ENCODE results near the gene TTC32. TPM values are rescaled to one million over a fixed set of nuclear protein-coding genes. Genes with fewer than 3 reads are reported as not detected.

The TTC32 gene
- total and polyA plus RNA-seq, 2 experiments from 2014 or later = 23.0 to 36.3 TPM

- no peak for DNase-seq (ENCODE audit: low read depth in 1 of 2, low spot score in 1 of 2)
- TF ChIP-seq, protein P1, sequence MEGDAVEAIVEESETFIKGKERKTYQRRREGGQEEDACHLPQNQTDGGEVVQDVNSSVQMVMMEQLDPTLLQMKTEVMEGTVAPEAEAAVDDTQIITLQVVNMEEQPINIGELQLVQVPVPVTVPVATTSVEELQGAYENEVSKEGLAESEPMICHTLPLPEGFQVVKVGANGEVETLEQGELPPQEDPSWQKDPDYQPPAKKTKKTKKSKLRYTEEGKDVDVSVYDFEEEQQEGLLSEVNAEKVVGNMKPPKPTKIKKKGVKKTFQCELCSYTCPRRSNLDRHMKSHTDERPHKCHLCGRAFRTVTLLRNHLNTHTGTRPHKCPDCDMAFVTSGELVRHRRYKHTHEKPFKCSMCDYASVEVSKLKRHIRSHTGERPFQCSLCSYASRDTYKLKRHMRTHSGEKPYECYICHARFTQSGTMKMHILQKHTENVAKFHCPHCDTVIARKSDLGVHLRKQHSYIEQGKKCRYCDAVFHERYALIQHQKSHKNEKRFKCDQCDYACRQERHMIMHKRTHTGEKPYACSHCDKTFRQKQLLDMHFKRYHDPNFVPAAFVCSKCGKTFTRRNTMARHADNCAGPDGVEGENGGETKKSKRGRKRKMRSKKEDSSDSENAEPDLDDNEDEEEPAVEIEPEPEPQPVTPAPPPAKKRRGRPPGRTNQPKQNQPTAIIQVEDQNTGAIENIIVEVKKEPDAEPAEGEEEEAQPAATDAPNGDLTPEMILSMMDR (IDR thresholded peaks at IDR 0.05; ENCODE audit: low read depth, low read length) = no peak
- H3K36me3 ChIP-seq = no peaks in the 10 kb centered on the region
Observed at GRCh38 chr2:19870792-19871191, 31.0 kb downstream of the TTC32 start.

GRCh38 chr2:19868701-19869580, 32.8 kb downstream of the TTC32 start:
- peak overlapping the region; percentile 23 for H3K4me3 ChIP-seq
- H3K36me3 ChIP-seq = no peaks in the 10 kb centered on the region
- DNase-seq (ENCODE audit: low read depth in 1 of 2, low spot score in 1 of 2) = peak; percentile 56 to 66
- TF ChIP-seq, protein P1 (IDR thresholded peaks at IDR 0.05; ENCODE audit: low read depth, low read length) = no peak
- peaks cover 30% of the 10 kb centered on the region for H3K27me3 ChIP-seq
- H3K9me3 ChIP-seq (ENCODE audit: low read depth) = no peaks in the 10 kb centered on the region
- no peaks in the 10 kb centered on the region for H3K4me1 ChIP-seq (ENCODE audit: low read depth)
- no peak overlapping the region for H3K27ac ChIP-seq

More at GRCh38 chr2:19870792-19871191, 31.0 kb downstream of the TTC32 start:
- Histone ChIP-seq H3K4me3 (no peak overlapping the region), H3K27ac (no peak overlapping the region), H3K27me3 (peaks cover 30% of the 10 kb centered on the region), H3K9me3 (ENCODE audit: low read depth) (no peaks in the 10 kb centered on the region), H3K4me1 (ENCODE audit: low read depth) (no peaks in the 10 kb centered on the region)

- DNase-seq (ENCODE audit: low read depth in 1 of 2, low spot score in 1 of 2) = no peak
- TF ChIP-seq, protein P1 (IDR thresholded peaks at IDR 0.05; ENCODE audit: low read depth, low read length) = no peak
- Histone ChIP-seq H3K27ac (no peak overlapping the region), H3K36me3 (no peaks in the 10 kb centered on the region), H3K9me3 (ENCODE audit: low read depth) (no peaks in the 10 kb centered on the region), H3K27me3 (peaks cover 30% of the 10 kb centered on the region), H3K4me1 (ENCODE audit: low read depth) (no peaks in the 10 kb centered on the region), H3K4me3 (peak overlapping the region; percentile 23)
Observed at GRCh38 chr2:19868224-19868623, 33.6 kb downstream of the TTC32 start.

- no peak overlapping the region for H3K4me3 ChIP-seq
- no peak overlapping the region for H3K27ac ChIP-seq
- no peaks in the 10 kb centered on the region for H3K9me3 ChIP-seq (ENCODE audit: low read depth)
- H3K4me1 ChIP-seq (ENCODE audit: low read depth) = no peaks in the 10 kb centered on the region
- no peak for DNase-seq (ENCODE audit: low read depth in 1 of 2, low spot score in 1 of 2)
- H3K27me3 ChIP-seq = peaks cover 30% of the 10 kb centered on the region
- TF ChIP-seq, protein P1 (IDR thresholded peaks at IDR 0.05; ENCODE audit: low read depth, low read length) = no peak
- H3K36me3 ChIP-seq = no peaks in the 10 kb centered on the region
Observed at GRCh38 chr2:19866771-19867170, 35.0 kb downstream of the TTC32 start.

DNA sequence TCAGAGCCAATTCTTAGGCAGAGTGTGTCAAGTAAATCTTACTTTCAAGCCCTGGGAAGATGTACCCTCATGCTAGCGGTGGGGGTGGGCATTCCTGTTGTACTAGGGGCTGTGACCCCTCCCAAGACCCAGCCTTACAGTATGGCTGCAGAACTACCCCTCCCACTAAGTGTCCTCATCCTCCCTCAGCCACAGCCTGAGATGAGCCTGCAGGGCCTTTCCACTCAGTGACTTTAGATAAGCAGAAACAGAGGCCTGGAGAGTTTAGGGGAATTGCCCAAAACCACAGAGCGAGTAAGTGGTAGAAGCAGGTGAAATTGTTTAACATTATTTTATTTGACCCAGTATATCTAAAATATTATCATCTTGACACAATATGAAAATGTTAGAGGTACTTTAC, 36.6 kb downstream of the TTC32 start:
- Histone ChIP-seq H3K27ac (no peak overlapping the region), H3K4me3 (no peak overlapping the region), H3K4me1 (ENCODE audit: low read depth) (no peaks in the 10 kb centered on the region), H3K9me3 (ENCODE audit: low read depth) (no peaks in the 10 kb centered on the region), H3K27me3 (peaks cover 27% of the 10 kb centered on the region), H3K36me3 (no peaks in the 10 kb centered on the region)
- TF ChIP-seq, protein P1 (IDR thresholded peaks at IDR 0.05; ENCODE audit: low read depth, low read length) = no peak
- no peak for DNase-seq (ENCODE audit: low read depth in 1 of 2, low spot score in 1 of 2)

Measured in cardiac muscle cell (in vitro differentiated cells and primary cell).